H1 (cell line): ENCODE results near the gene CARM1. TPM values are rescaled to one million over a fixed set of nuclear protein-coding genes. Genes with fewer than 3 reads are reported as not detected.

Source experiments
- CTCF ChIA-PET: fragments of 300-600 bp; sonication (Branson Sonifier 250); formaldehyde crosslinking; loops from one replicate; lab custom pipeline; 2021; ENCODE audit not compliant: partially characterized antibody; lab: Charles Lee
- POLR2A ChIA-PET: fragments of 300-600 bp; sonication (Branson Sonifier 250); formaldehyde crosslinking; loops from one replicate; lab custom pipeline; 2021; ENCODE audit warnings: inconsistent platforms; ENCODE audit not compliant: partially characterized antibody; lab: Charles Lee
- DNase-seq, 2 experiments: peaks; one replicate each; pipeline versions ENCODE4 v3.0.0 to v3.0.0-alpha.2; 2010 to 2022; ENCODE audit warnings: low spot score in 2 of 2, low read depth in 1 of 2, mixed read lengths in 1 of 2
- FAIRE-seq: peaks from 2 replicates; lab custom pipeline; 2011; peaks lifted over from hg19 to GRCh38; lab: Jason Lieb, UNC
- H2AFZ ChIP-seq: 2 replicates; pipeline ENCODE4 v1.8.1; 2012; ENCODE audit warnings: low read length, inconsistent platforms
- H2AK5ac ChIP-seq: 2 replicates; pipeline ENCODE4 v1.6.1; 2013; ENCODE audit warnings: low read depth, low read length
- H2BK120ac ChIP-seq: replicated peaks from 2 replicates; pipeline ENCODE3; 2013; ENCODE audit warnings: low read depth, low read length, inconsistent platforms
- H2BK12ac ChIP-seq: 2 replicates; pipeline ENCODE4 v1.6.1; 2013; ENCODE audit warnings: low read depth, low read length
- H2BK15ac ChIP-seq: 2 replicates; pipeline ENCODE4 v1.6.1; 2013; ENCODE audit warnings: low read length
- H2BK20ac ChIP-seq: 2 replicates; pipeline ENCODE4 v1.6.1; 2013; ENCODE audit warnings: low read length
- H2BK5ac ChIP-seq: 2 replicates; pipeline ENCODE4 v1.6.1; 2013; ENCODE audit warnings: low read depth, low read length
- H3K14ac ChIP-seq: 2 replicates; pipeline ENCODE4 v1.6.1; 2013; ENCODE audit warnings: inconsistent platforms; ENCODE audit not compliant: insufficient read length
- H3K18ac ChIP-seq: 2 replicates; pipeline ENCODE4 v1.6.1; 2013; ENCODE audit warnings: low read length; ENCODE audit errors: extremely low read depth
- H3K23ac ChIP-seq: 2 replicates; pipeline ENCODE4 v1.6.1; 2013; ENCODE audit warnings: inconsistent platforms; ENCODE audit not compliant: insufficient read length
- H3K23me2 ChIP-seq: 2 replicates; pipeline ENCODE4 v1.6.1; 2013; ENCODE audit warnings: low read depth, low read length
- H3K27ac ChIP-seq: 2 replicates; pipeline ENCODE4 v1.6.1; 2011; ENCODE audit warnings: low read depth, low read length, inconsistent platforms
- H3K27me3 ChIP-seq, 4 experiments: replicated peaks in 1 of 4; 1 replicate in 1 of 4; 2 replicates in 3 of 4; pipeline versions ENCODE4 v1.6.1 to v1.8.1; 2011 to 2013; ENCODE audit warnings: low read length in 3 of 4, mild to moderate bottlenecking in 3 of 4, inconsistent platforms in 2 of 4, mixed read lengths in 2 of 4, moderate library complexity in 1 of 4; ENCODE audit not compliant: control insufficient read depth in 3 of 4, insufficient read depth in 3 of 4; ENCODE audit errors: extremely low read depth in 1 of 4
- H3K36me3 ChIP-seq, 4 experiments: 2 replicates each; pipeline versions ENCODE4 v1.6.1 to v1.8.1; 2011 to 2013; ENCODE audit warnings: mild to moderate bottlenecking in 4 of 4, low read length in 3 of 4, moderate library complexity in 2 of 4, control low read depth in 1 of 4, inconsistent platforms in 1 of 4; ENCODE audit not compliant: insufficient read depth in 4 of 4, control insufficient read depth in 2 of 4
- H3K4ac ChIP-seq: replicated peaks from 2 replicates; pipeline ENCODE3; 2013; ENCODE audit warnings: low read length, low read depth, mixed read lengths, inconsistent platforms; ENCODE audit not compliant: insufficient read length
- H3K4me1 ChIP-seq, 4 experiments: replicated peaks in 1 of 4; 1 replicate in 1 of 4; 2 replicates in 3 of 4; pipeline versions ENCODE4 v1.6.1 to v1.8.1; 2011 to 2013; ENCODE audit warnings: low read length in 3 of 4, inconsistent platforms in 2 of 4, mixed read lengths in 1 of 4; ENCODE audit not compliant: insufficient read depth in 4 of 4, control insufficient read depth in 3 of 4
- H3K4me2 ChIP-seq, 2 experiments: 2 replicates each; pipeline versions ENCODE4 v1.6.1 to v1.8.1; 2011 to 2013; ENCODE audit warnings: low read depth in 2 of 2, low read length in 2 of 2, control low read depth in 1 of 2, inconsistent platforms in 1 of 2, mild to moderate bottlenecking in 1 of 2; ENCODE audit not compliant: insufficient read depth in 1 of 2
- H3K4me3 ChIP-seq, 4 experiments: fragments of 200-600, 300-600 bp in 1 of 4; sonication (generic), shearing (Covaris generic), sonication (Bioruptor Twin) in 1 of 4; 2 replicates each; pipeline versions ENCODE4 v1.5.1 to v1.8.1; 2011 to 2016; ENCODE audit warnings: low read length in 4 of 4, low read depth in 3 of 4, control low read depth in 2 of 4, inconsistent platforms in 2 of 4, mild to moderate bottlenecking in 2 of 4, mixed read lengths in 1 of 4, moderate library complexity in 1 of 4; ENCODE audit not compliant: insufficient read depth in 2 of 4; ENCODE audit errors: extremely low read depth in 1 of 4
- H3K56ac ChIP-seq: replicated peaks from 2 replicates; pipeline ENCODE3; 2013; ENCODE audit warnings: low read depth, mild to moderate bottlenecking, mixed read lengths, low read length, inconsistent platforms; ENCODE audit not compliant: insufficient read length
- H3K79me1 ChIP-seq: 2 replicates; pipeline ENCODE4 v1.6.1; 2013; ENCODE audit warnings: low read depth, low read length, control low read depth
- H3K79me2 ChIP-seq, 2 experiments: 2 replicates each; pipeline versions ENCODE4 v1.6.1 to v1.8.1; 2012 to 2013; ENCODE audit warnings: low read length in 2 of 2, mild to moderate bottlenecking in 2 of 2, inconsistent platforms in 1 of 2; ENCODE audit not compliant: insufficient read depth in 2 of 2, control insufficient read depth in 1 of 2
- H3K9ac ChIP-seq, 4 experiments: replicated peaks in 1 of 4; 1 replicate in 1 of 4; 2 replicates in 3 of 4; pipeline versions ENCODE4 v1.6.1 to v1.8.1; 2011 to 2013; ENCODE audit warnings: low read depth in 3 of 4, low read length in 3 of 4, control low read depth in 2 of 4, mild to moderate bottlenecking in 2 of 4, moderate library complexity in 2 of 4, inconsistent platforms in 1 of 4; ENCODE audit errors: extremely low read depth in 1 of 4
- H3K9me3 ChIP-seq, 2 experiments: 2 replicates each; pipeline versions ENCODE4 v1.6.1 to v1.8.1; 2012 to 2013; ENCODE audit warnings: mild to moderate bottlenecking in 2 of 2, moderate library complexity in 2 of 2, control low read depth in 1 of 2, inconsistent platforms in 1 of 2, low read depth in 1 of 2, low read length in 1 of 2, mixed read lengths in 1 of 2; ENCODE audit not compliant: insufficient read depth in 2 of 2
- H4K20me1 ChIP-seq, 2 experiments: replicated peaks in 1 of 2; 2 replicates each; pipeline versions ENCODE3 to v1.8.1; 2011 to 2013; ENCODE audit warnings: inconsistent platforms in 2 of 2, low read length in 2 of 2, mild to moderate bottlenecking in 1 of 2; ENCODE audit not compliant: insufficient read depth in 2 of 2, control insufficient read depth in 1 of 2
- H4K5ac ChIP-seq: 2 replicates; pipeline ENCODE4 v1.6.1; 2013; ENCODE audit warnings: low read length, low read depth, mixed read lengths, inconsistent platforms; ENCODE audit not compliant: insufficient read length
- H4K8ac ChIP-seq: 2 replicates; pipeline ENCODE4 v1.8.0; 2013; ENCODE audit warnings: mild to moderate bottlenecking, moderate library complexity, low read length, inconsistent platforms; ENCODE audit not compliant: insufficient read depth; ENCODE audit errors: extremely low read depth
- H4K91ac ChIP-seq: replicated peaks from 2 replicates; pipeline ENCODE3; 2013; ENCODE audit warnings: low read length, mixed read lengths, inconsistent platforms; ENCODE audit not compliant: insufficient read length
- POLR2A ChIP-seq, 2 experiments: IDR thresholded peaks; 1 replicate in 1 of 2; 2 replicates in 1 of 2; pipeline ENCODE4 v1.6.1; 2011; ENCODE audit warnings: low read depth in 2 of 2, low read length in 2 of 2, mild to moderate bottlenecking in 2 of 2; ENCODE audit errors: control extremely low read depth in 1 of 2
- POLR2AphosphoS5 ChIP-seq: IDR thresholded peaks from 2 replicates; pipeline ENCODE4 v1.6.1; 2011; ENCODE audit warnings: low read depth, low read length
- SRF ChIP-seq: IDR thresholded peaks from 2 replicates; pipeline ENCODE4 v1.6.1; 2011; ENCODE audit warnings: mild to moderate bottlenecking, low read depth, low read length, moderate library complexity
- TAF7 ChIP-seq: optimal IDR thresholded peaks from 2 replicates; pipeline ENCODE3; 2011; ENCODE audit warnings: low read depth, mild to moderate bottlenecking, inconsistent platforms, low read length, moderate library complexity, borderline replicate concordance
- TBP ChIP-seq: IDR thresholded peaks from 2 replicates; pipeline ENCODE4 v1.6.1; 2011; ENCODE audit warnings: low read depth, low read length, improper control_type of control experiment
- WGBS, 2 experiments: shearing (Covaris generic) in 1 of 2; methylation state at CpG; one replicate each; pipeline versions ENCODE4 v1.1.6 to v1.1.7; 2013 to 2015; ENCODE audit warnings: low lambda C conversion rate in 2 of 2, mixed read lengths in 2 of 2, inconsistent platforms in 1 of 2, low coverage in 1 of 2, missing lambda C conversion rate in 1 of 2; ENCODE audit not compliant: insufficient replicate concordance in 2 of 2, insufficient coverage in 1 of 2, insufficient read length in 1 of 2; ENCODE audit errors: extremely low coverage in 1 of 2, missing lambda C conversion rate in 1 of 2; 5-methylcytosine and 5-hydroxymethylcytosine counted together
- polyA plus RNA-seq, 7 experiments: library from polyadenylated mRNA; depleted of rRNA in 3 of 7; stranded (reverse) in 5 of 7; unstranded in 2 of 7; fragments of >200 nt in 5 of 7; fragments of 200-250 nt in 2 of 7; gene quantifications; 1 replicate in 5 of 7; 2 replicates in 1 of 7; 4 replicates in 1 of 7; pipeline versions ENCODE4 v1.2.1 to v1.2.3, GENCODE V29; 2011 to 2013; ENCODE audit warnings: missing spikeins in 2 of 7, mixed read lengths in 2 of 7
- total RNA-seq: library from RNA; stranded (reverse); fragmentation: NEBNext Ultra II Directional; extraction: Animal tissue kit (Norgen Biotek cat#: 25700); gene quantifications from 2 replicates; pipeline ENCODE4 v1.2.1, GENCODE V29; 2021

Gene CARM1
- total and polyA plus RNA-seq, 2 of the 8 experiments (the other 6 are each of a cell fraction or from before 2014, with no cell fraction given): 134 to 164 TPM

DNA sequence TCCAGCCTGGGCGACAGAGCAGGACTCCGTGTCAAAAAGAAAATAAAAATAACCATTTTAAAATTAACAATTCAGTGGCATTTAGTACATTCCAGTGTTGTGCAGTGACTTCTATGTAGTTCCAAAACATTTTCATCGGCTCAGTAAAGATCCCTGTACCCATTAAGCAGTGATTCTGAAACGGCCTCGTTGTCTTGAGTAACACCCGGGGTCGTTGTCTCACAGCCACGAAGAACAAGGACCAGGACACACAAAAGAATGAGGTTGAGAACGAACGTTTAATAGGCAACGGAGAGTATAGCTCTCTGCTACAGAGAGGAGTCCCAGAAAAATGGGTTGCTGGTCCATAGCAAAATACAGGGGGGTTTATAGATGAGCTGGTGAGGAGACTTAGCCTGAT lies 33.0 kb upstream of the CARM1 start:
- Histone ChIP-seq H3K18ac (no peak overlapping the region), H3K14ac (no peak overlapping the region), H2BK15ac (no peak overlapping the region), H3K27me3 (peaks cover 0 to 4% (median 0%) of the 10 kb centered on the region in 4 experiments; a peak in 1 of 7 replicates), H4K8ac (no peak overlapping the region), H3K4ac (no peak overlapping the region), H3K9ac (0 out of 7 replicates have a peak overlapping the region, but pooled peaks of 1 of the 4 experiments have one; percentile 0), H4K5ac (no peak overlapping the region), H2BK120ac (peak overlapping the region; percentile 47), H3K79me2 (no peaks in the 10 kb centered on the region), H3K4me1 (peaks cover 3 to 10% (median 6%) of the 10 kb centered on the region in 4 experiments), H3K56ac (no peak overlapping the region), H2BK12ac (no peak overlapping the region), H4K20me1 (peaks cover 0 to 5% of the 10 kb centered on the region in 2 experiments), H2AFZ (no peak overlapping the region), H3K79me1 (peaks cover 4% of the 10 kb centered on the region; the same call in 1 of the 2 replicates), H3K23me2 (peaks cover 8% of the 10 kb centered on the region; the same call in 1 of the 2 replicates), H2BK5ac (no peak overlapping the region), H2AK5ac (no peak overlapping the region), H3K23ac (no peak overlapping the region), H2BK20ac (no peak overlapping the region), H3K4me2 (peak overlapping the region in 1 of 2 experiments; percentile 31; a peak in 1 of 4 replicates), H3K9me3 (peaks cover 0 to 4% of the 10 kb centered on the region in 2 experiments; a peak in 1 of 4 replicates), H3K36me3 (peaks cover 0 to 8% (median 0%) of the 10 kb centered on the region in 4 experiments; a peak in 3 of 8 replicates), H4K91ac (no peak overlapping the region), H3K27ac (peak overlapping the region; percentile 2; the same call in 1 of the 2 replicates), H3K4me3 (no peak overlapping the region)
- CTCF ChIA-PET: interaction anchor here (1.6 to 21.2 kb wide), 3 partner anchors 17 to 27 kb away, joined by 5 to 249 read pairs (median 77); no protein-coding TSS in a partner anchor
- TF ChIP-seq POLR2AphosphoS5 (peak; percentile 19; the same call in 1 of the 2 replicates), TBP (peak; percentile 65), POLR2A (IDR thresholded peaks at IDR 0.05; ENCODE audit: control extremely low read depth in 1 of 2, low read depth in 2 of 2, low read length in 2 of 2) (peak in 1 of 2 experiments; percentile 63; a peak in 1 of 3 replicates), SRF (no peak), TAF7 (peak; percentile 91)
- 86% methylated on average over 11 of the region's 11 CpGs; no CpG with 5 or more reads in 1 of the 2 experiments for WGBS, 2 experiments
- POLR2A ChIA-PET: interaction anchor here (0.7 to 1.4 kb wide), 3 partner anchors 14 to 113 kb away, joined by 3 to 4 read pairs (median 3); no protein-coding TSS in a partner anchor
- FAIRE-seq: no peak
- no peak for DNase-seq
